A549 (cell line): ENCODE results near the gene EYA2. TPM values are rescaled to one million over a fixed set of nuclear protein-coding genes. Genes with fewer than 3 reads are reported as not detected.
"Not testable (repeated sequence)": the region's sequence is repeated elsewhere in the genome, so short reads cannot be mapped to it uniquely, and the experiment has no call there.

Experiments used
- ATAC-seq, 2 experiments: fragments of 200-7000 bp in 1 of 2; fragments of >200 bp in 1 of 2; cut with Nextera tagmentation in 1 of 2; cut with Tn5 transposase in 1 of 2; 3 replicates each; pipeline versions ENCODE4 v1.8.0 to v1.9.1; 2018 to 2020; ENCODE audit warnings: mild to moderate bottlenecking in 1 of 2, moderate library complexity in 1 of 2
- CTCF ChIA-PET: fragments of 300-600 bp; sonication (Branson Sonifier 250); formaldehyde crosslinking; extraction: SDS; loops from one replicate; lab custom pipeline; 2021; ENCODE audit warnings: antibody characterized with exemption, inconsistent platforms; lab: Yijun Ruan, JAX
- POLR2A ChIA-PET: fragments of 350-600 bp; formaldehyde crosslinking; extraction: SDS; loops from one replicate; lab custom pipeline; 2021; ENCODE audit warnings: antibody characterized with exemption, inconsistent platforms; lab: Yijun Ruan, JAX
- DNase-seq, 2 experiments: peaks; one replicate each; pipeline versions ENCODE4 v3.0.0 to v3.0.0-alpha.2; 2011 to 2016; ENCODE audit warnings: low read depth in 1 of 2, low spot score in 1 of 2
- FAIRE-seq: peaks from 2 replicates; lab custom pipeline; 2011; peaks lifted over from hg19 to GRCh38; lab: Jason Lieb, UNC
- H3K27ac ChIP-seq, 2 experiments: fragments of >200 bp; sonication (Bioruptor Twin); formaldehyde crosslinking; 3 replicates each; pipeline ENCODE4 v1.5.1; 2016 to 2017
- H3K4me1 ChIP-seq: fragments of >200 bp; sonication (Bioruptor Twin); formaldehyde crosslinking; 3 replicates; pipeline ENCODE4 v1.6.1; 2016
- H3K4me2 ChIP-seq: fragments of >200 bp; sonication (Bioruptor Twin); formaldehyde crosslinking; 3 replicates; pipeline ENCODE4 v1.6.1; 2016
- H3K4me3 ChIP-seq: fragments of >200 bp; sonication (Bioruptor Twin); formaldehyde crosslinking; 3 replicates; pipeline ENCODE4 v1.5.1; 2016
- H3K9me3 ChIP-seq: fragments of >200 bp; sonication (Bioruptor Twin); formaldehyde crosslinking; 3 replicates; pipeline ENCODE4 v1.6.1; 2016
- ATOH8 ChIP-seq: fragments of 250-450 bp; sonication (Bioruptor Pico); IDR thresholded peaks from 2 replicates; pipeline ENCODE4 v1.5.0; 2020; ENCODE audit warnings: low read depth, mild to moderate bottlenecking, moderate library complexity
- EHF ChIP-seq: fragments of 250-450 bp; sonication (Bioruptor Pico); IDR thresholded peaks from 2 replicates; pipeline ENCODE4 v1.5.0; 2020; ENCODE audit warnings: mild to moderate bottlenecking
- ELK1 ChIP-seq: fragments of 150-350 bp; IDR thresholded peaks from 2 replicates; pipeline ENCODE4 v1.6.1; 2014; ENCODE audit warnings: low read depth, mild to moderate bottlenecking, low read length
- EP300 ChIP-seq, 2 experiments: fragments of >200 bp; sonication (Bioruptor Twin); formaldehyde crosslinking; IDR thresholded peaks; 2 replicates in 1 of 2; 3 replicates in 1 of 2; pipeline ENCODE4 v1.6.1; 2016 to 2017
- ESRRA ChIP-seq: fragments of 150-350 bp; IDR thresholded peaks from 2 replicates; pipeline ENCODE4 v1.6.1; 2014; ENCODE audit warnings: mild to moderate bottlenecking, low read length, borderline replicate concordance
- FOSB ChIP-seq: fragments of 250-450 bp; sonication (Bioruptor Pico); IDR thresholded peaks from 2 replicates; pipeline ENCODE4 v1.5.0; 2020; ENCODE audit warnings: mild to moderate bottlenecking, moderate library complexity
- FOXS1 ChIP-seq: fragments of 250-450 bp; sonication (Bioruptor Pico); IDR thresholded peaks from 2 replicates; pipeline ENCODE4 v1.5.0; 2020; ENCODE audit warnings: mild to moderate bottlenecking, moderate library complexity
- HOXB5 ChIP-seq: fragments of 250-450 bp; sonication (Bioruptor Pico); IDR thresholded peaks from 2 replicates; pipeline ENCODE4 v1.5.0; 2020; ENCODE audit warnings: mild to moderate bottlenecking, moderate library complexity
- JUN ChIP-seq, 2 experiments: fragments of >200 bp; sonication (Bioruptor Twin); formaldehyde crosslinking; IDR thresholded peaks; 2 replicates in 1 of 2; 3 replicates in 1 of 2; pipeline ENCODE4 v1.6.1; 2016 to 2017
- KDM1A ChIP-seq: fragments of 200-600 bp; sonication (generic); IDR thresholded peaks from 2 replicates; pipeline ENCODE4 v1.6.1; 2016; ENCODE audit warnings: low read depth, mild to moderate bottlenecking
- MYC ChIP-seq: IDR thresholded peaks from 2 replicates; pipeline ENCODE4 v1.6.1; 2012; ENCODE audit warnings: mild to moderate bottlenecking, inconsistent platforms, low read length, improper control_type of control experiment, borderline replicate concordance
- NPAS2 ChIP-seq: fragments of 250-450 bp; sonication (Bioruptor Pico); IDR thresholded peaks from 2 replicates; pipeline ENCODE4 v1.8.0; 2022; ENCODE audit warnings: mild to moderate bottlenecking, moderate library complexity, borderline replicate concordance
- POLR2A ChIP-seq: IDR thresholded peaks from 2 replicates; pipeline ENCODE4 v1.6.1; 2012; ENCODE audit warnings: mild to moderate bottlenecking, low read length
- POLR2AphosphoS2 ChIP-seq: conservative IDR thresholded peaks from 2 replicates; pipeline ENCODE4 v1.6.1; 2012; ENCODE audit warnings: low read length, improper control_type of control experiment, inconsistent platforms
- RARB ChIP-seq: fragments of 250-450 bp; sonication (Bioruptor Pico); IDR thresholded peaks from 2 replicates; pipeline ENCODE4 v1.8.0; 2021; ENCODE audit warnings: mild to moderate bottlenecking, moderate library complexity
- RNF2 ChIP-seq: fragments of 200-600 bp; sonication (generic); IDR thresholded peaks from 2 replicates; pipeline ENCODE4 v1.6.1; 2016; ENCODE audit warnings: low read depth, mild to moderate bottlenecking, antibody characterized with exemption, moderate library complexity, borderline replicate concordance
- TFCP2L1 ChIP-seq: fragments of 250-450 bp; sonication (Bioruptor Pico); IDR thresholded peaks from 2 replicates; pipeline ENCODE4 v1.5.0; 2021; ENCODE audit warnings: mild to moderate bottlenecking
- TP53 ChIP-seq: fragments of 250-450 bp; sonication (Bioruptor Pico); IDR thresholded peaks from 2 replicates; pipeline ENCODE4 v1.5.0; 2021; ENCODE audit warnings: mild to moderate bottlenecking, moderate library complexity
- ZNF302 ChIP-seq: fragments of 250-450 bp; sonication (Bioruptor Pico); IDR thresholded peaks from 2 replicates; pipeline ENCODE4 v1.9.0; 2021; ENCODE audit warnings: inconsistent platforms, mild to moderate bottlenecking, moderate library complexity
- ZSCAN20 ChIP-seq: fragments of 250-450 bp; sonication (Bioruptor Pico); IDR thresholded peaks from 2 replicates; pipeline ENCODE4 v1.8.0; 2022; ENCODE audit warnings: mild to moderate bottlenecking, moderate library complexity
- WGBS: methylation state at CpG from one replicate; pipeline ENCODE4 v1.1.6; 2017; ENCODE audit errors: missing lambda C conversion rate; 5-methylcytosine and 5-hydroxymethylcytosine counted together
- polyA plus RNA-seq, 4 experiments: library from polyadenylated mRNA; depleted of rRNA in 3 of 4; stranded (reverse); fragments of >200 nt; fragmentation: RNase III in 1 of 4; extraction: RNeasy Plus Mini Kit Qiagen cat#74134 plus additional on column Dnase treatment in 1 of 4; gene quantifications; 2 replicates in 3 of 4; 3 replicates in 1 of 4; pipeline ENCODE4 v1.2.3, GENCODE V29; 2011 to 2017
- TF ChIP-seq, protein P1 (sequence below): fragments of 250-450 bp; sonication (Bioruptor Pico); IDR thresholded peaks from 2 replicates; pipeline ENCODE4 v1.5.0; 2021; ENCODE audit warnings: mild to moderate bottlenecking, moderate library complexity, borderline replicate concordance
- TF ChIP-seq, protein P2 (sequence below): IDR thresholded peaks from 2 replicates; pipeline ENCODE4 v1.6.1; 2012; ENCODE audit warnings: low read depth, borderline replicate concordance
- TF ChIP-seq, protein P3 (sequence below): IDR thresholded peaks from 2 replicates; pipeline ENCODE4 v1.6.1; 2012

Gene EYA2
- polyA plus RNA-seq, 2 of the 4 experiments (the other 2 are of a cell fraction), result 4.5 to 4.6 TPM

DNA sequence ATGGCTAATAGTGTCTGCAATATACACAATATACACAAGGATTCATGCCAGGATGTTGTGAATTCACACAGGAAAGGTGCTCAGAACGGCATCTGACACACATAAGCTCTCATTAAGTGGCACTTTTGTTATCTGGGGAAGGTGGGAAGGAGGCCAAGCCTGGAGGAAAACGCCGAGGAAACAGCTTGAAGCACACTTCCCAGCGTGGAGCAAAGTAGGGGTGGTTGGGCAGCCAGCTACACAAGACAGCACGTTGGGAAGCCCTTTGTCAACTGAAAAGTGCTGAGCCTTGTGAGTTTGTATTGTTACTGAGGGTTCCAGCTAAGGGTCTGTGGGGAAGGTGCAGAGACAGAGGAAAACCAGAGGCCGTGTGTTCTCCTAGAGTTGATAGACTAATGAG, 280.9 kb downstream of the EYA2 start:
- DNase-seq (no peak), ATAC-seq (no peak), FAIRE-seq (no peak)
- POLR2A ChIA-PET, result no interaction called here
- no peak overlapping the region for H3K4me3 ChIP-seq
- no peaks in the 10 kb centered on the region for H3K9me3 ChIP-seq
- 70% methylated on average over 6 of the region's 6 CpGs for WGBS
- TF ChIP-seq ESRRA (no peak), NPAS2 (CRISPR knock-in tag) (no peak), KDM1A (no peak), HOXB5 (CRISPR knock-in tag) (no peak)
- H3K4me1 ChIP-seq, result no peaks in the 10 kb centered on the region
- H3K27ac ChIP-seq, result no peak overlapping the region
- no peak overlapping the region for H3K4me2 ChIP-seq
- CTCF ChIA-PET, result interaction anchor here (1.4 kb wide), 1 partner anchor 10 kb away, joined by 4 read pairs; no protein-coding TSS in a partner anchor

- CTCF ChIA-PET, result interaction anchor here (1.0 to 1.5 kb wide), 3 partner anchors 20 to 424 kb away, joined by 3 to 4 read pairs (median 3); no protein-coding TSS in a partner anchor
- WGBS, result 89% methylated on average over 4 of the region's 5 CpGs
- H3K4me2 ChIP-seq, H3K4me1 ChIP-seq, FAIRE-seq, POLR2A ChIA-PET, H3K9me3 ChIP-seq, H3K27ac ChIP-seq, DNase-seq, ATAC-seq, H3K4me3 ChIP-seq: not testable (repeated sequence)
These were observed 281.6 kb downstream of the EYA2 start for GRCh38 chr20:47176217-47176616.

- H3K4me3 ChIP-seq, result no peak overlapping the region
- 88% methylated on average over 3 of the region's 3 CpGs for WGBS
- no peak for FAIRE-seq
- no peaks in the 10 kb centered on the region for H3K4me1 ChIP-seq
- TF ChIP-seq, protein P1, sequence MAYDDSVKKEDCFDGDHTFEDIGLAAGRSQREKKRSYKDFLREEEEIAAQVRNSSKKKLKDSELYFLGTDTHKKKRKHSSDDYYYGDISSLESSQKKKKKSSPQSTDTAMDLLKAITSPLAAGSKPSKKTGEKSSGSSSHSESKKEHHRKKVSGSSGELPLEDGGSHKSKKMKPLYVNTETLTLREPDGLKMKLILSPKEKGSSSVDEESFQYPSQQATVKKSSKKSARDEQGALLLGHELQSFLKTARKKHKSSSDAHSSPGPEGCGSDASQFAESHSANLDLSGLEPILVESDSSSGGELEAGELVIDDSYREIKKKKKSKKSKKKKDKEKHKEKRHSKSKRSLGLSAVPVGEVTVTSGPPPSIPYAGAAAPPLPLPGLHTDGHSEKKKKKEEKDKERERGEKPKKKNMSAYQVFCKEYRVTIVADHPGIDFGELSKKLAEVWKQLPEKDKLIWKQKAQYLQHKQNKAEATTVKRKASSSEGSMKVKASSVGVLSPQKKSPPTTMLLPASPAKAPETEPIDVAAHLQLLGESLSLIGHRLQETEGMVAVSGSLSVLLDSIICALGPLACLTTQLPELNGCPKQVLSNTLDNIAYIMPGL, result no peak
- TF ChIP-seq, all 56 proteins: peak for 0
- DNase-seq, result no peak
- Histone ChIP-seq H3K9me3 (no peaks in the 10 kb centered on the region), H3K4me2 (no peak overlapping the region), H3K27ac (no peak overlapping the region)
- ChIA-PET POLR2A (no interaction called here), CTCF (interaction anchor here (1.7 kb wide), 1 partner anchor 21 kb away, joined by 7 read pairs; no protein-coding TSS in a partner anchor)
- no peak for ATAC-seq
These were observed 283.6 kb downstream of the EYA2 start for GRCh38 chr20:47178277-47178676.

DNA sequence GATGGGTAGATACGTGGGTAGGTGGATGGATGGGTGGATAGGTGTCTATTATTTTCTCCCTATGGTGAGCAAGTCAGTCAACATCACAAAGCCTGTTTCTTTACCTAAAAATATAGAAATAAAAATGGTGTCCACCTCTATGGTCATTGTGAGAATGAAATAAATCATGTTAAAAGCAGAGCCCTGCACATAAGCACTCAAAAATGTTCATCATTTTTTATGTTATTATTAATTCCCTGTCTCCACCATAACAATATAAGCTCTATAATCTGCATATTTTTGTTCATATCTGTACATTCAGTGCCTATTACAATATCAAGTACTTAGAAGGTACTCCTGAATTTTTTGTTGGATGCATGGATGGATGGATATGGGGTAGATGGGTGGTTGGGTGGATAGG, 284.2 kb downstream of the EYA2 start:
- CTCF ChIA-PET, result interaction anchor here (1.1 to 1.7 kb wide), 2 partner anchors 17 to 20 kb away, joined by 3 to 7 read pairs; no protein-coding TSS in a partner anchor

DNA sequence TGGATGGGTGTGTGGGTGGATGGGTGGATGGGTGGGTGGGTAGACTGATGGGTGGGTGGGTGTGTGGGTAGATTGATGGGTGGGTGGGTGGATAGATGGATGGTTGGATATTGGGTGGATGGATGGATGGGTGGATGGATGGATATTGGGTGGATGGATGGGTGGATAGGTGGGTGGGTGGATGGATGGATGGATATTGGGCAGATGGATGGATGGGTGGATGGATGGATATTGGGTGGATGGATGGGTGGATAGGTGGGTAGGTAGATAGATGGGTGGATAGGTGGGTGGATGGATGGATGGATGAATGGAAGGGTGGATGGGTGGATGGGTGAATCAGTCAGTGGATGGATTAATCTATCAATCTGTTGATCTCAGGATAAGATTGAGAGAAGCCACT, 284.6 kb downstream of the EYA2 start:
- DNase-seq (no peak), FAIRE-seq (no peak), ATAC-seq (no peak)
- H3K4me3 ChIP-seq, result no peak overlapping the region
- ChIA-PET POLR2A (no interaction called here), CTCF (interaction anchor here (1.1 kb wide), 2 partner anchors 17 to 427 kb away, joined by 3 read pairs; no protein-coding TSS in a partner anchor)
- no peak overlapping the region for H3K4me2 ChIP-seq
- H3K4me1 ChIP-seq, result no peaks in the 10 kb centered on the region
- no peaks in the 10 kb centered on the region for H3K9me3 ChIP-seq
- no peak overlapping the region for H3K27ac ChIP-seq
- TF ChIP-seq ESRRA (no peak), JUN (IDR thresholded peaks at IDR 0.05) (no peak), EHF (no peak), FOXS1 (CRISPR knock-in tag) (no peak), ZNF302 (CRISPR knock-in tag) (no peak), TFCP2L1 (CRISPR knock-in tag) (no peak), EP300 (IDR thresholded peaks at IDR 0.05) (no peak), TP53 (CRISPR knock-in tag) (no peak), RNF2 (no peak), ATOH8 (CRISPR knock-in tag) (no peak), FOSB (CRISPR knock-in tag) (no peak)
- TF ChIP-seq, protein P2, sequence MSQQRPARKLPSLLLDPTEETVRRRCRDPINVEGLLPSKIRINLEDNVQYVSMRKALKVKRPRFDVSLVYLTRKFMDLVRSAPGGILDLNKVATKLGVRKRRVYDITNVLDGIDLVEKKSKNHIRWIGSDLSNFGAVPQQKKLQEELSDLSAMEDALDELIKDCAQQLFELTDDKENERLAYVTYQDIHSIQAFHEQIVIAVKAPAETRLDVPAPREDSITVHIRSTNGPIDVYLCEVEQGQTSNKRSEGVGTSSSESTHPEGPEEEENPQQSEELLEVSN, result no peak

More for the DNA sequence above, 284.2 kb downstream of the EYA2 start:
- TF ChIP-seq KDM1A, result no peak
- TF ChIP-seq, protein P3, sequence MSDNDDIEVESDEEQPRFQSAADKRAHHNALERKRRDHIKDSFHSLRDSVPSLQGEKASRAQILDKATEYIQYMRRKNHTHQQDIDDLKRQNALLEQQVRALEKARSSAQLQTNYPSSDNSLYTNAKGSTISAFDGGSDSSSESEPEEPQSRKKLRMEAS, result no peak
- TF ChIP-seq RARB (CRISPR knock-in tag), result no peak
- no peak for TF ChIP-seq FOSB (CRISPR knock-in tag)
- TF ChIP-seq POLR2AphosphoS2, result no peak
- no peak for TF ChIP-seq ZSCAN20 (CRISPR knock-in tag)
- TF ChIP-seq MYC, result no peak
- no peak for TF ChIP-seq POLR2A
- TF ChIP-seq ELK1, result no peak
- no peak overlapping the region for H3K4me3 ChIP-seq
- no peak for FAIRE-seq
- 82% methylated on average over 1 of the region's 1 CpG for WGBS
- POLR2A ChIA-PET, result no interaction called here
- no peak overlapping the region for H3K4me2 ChIP-seq
- H3K9me3 ChIP-seq, result no peaks in the 10 kb centered on the region
- DNase-seq, result no peak
- ATAC-seq, result no peak
- no peaks in the 10 kb centered on the region for H3K4me1 ChIP-seq
- H3K27ac ChIP-seq, result no peak overlapping the region
